HG03135 (cell line): Measurements from ENCODE around the gene MGAT4A.
A peak's percentile ranks its signal among the peaks of the same experiment; 100 is the strongest.
"Not testable (repeated sequence)": the region's sequence is repeated elsewhere in the genome, so short reads cannot be mapped to it uniquely, and the experiment has no call there.

Experiments used
- ATAC-seq: cut with Tn5 transposase; IDR thresholded peaks from one replicate; pipeline ENCODE4 v1.9.1; 2021; ENCODE audit warnings: mild to moderate bottlenecking, moderate library complexity; ENCODE audit not compliant: unreplicated experiment

MGAT4A gene

GRCh38 chr2:98759827-98760625 is 29.1 kb upstream of the MGAT4A start:
- no peak for ATAC-seq

- no peak for ATAC-seq
Observed at GRCh38 chr2:98759338-98759737, 28.4 kb upstream of the MGAT4A start.

- peak; percentile 80 for ATAC-seq
Observed at GRCh38 chr2:98757904-98758421, 27.0 kb upstream of the MGAT4A start.

- no peak for ATAC-seq
Observed at GRCh38 chr2:98753801-98754200, 22.9 kb upstream of the MGAT4A start.

- ATAC-seq: not testable (repeated sequence)
Observed at GRCh38 chr2:98752711-98753110, 21.8 kb upstream of the MGAT4A start.

- no peak for ATAC-seq
Observed at GRCh38 chr2:98751748-98752147, 20.8 kb upstream of the MGAT4A start.

GRCh38 chr2:98750593-98751282 is 19.8 kb upstream of the MGAT4A start:
- ATAC-seq: no peak

GRCh38 chr2:98749066-98749450 is 18.1 kb upstream of the MGAT4A start:
- ATAC-seq: no peak

- no peak for ATAC-seq
Observed at GRCh38 chr2:98748292-98749065, 17.5 kb upstream of the MGAT4A start.

- no peak for ATAC-seq
Observed at GRCh38 chr2:98747888-98748287, 17.0 kb upstream of the MGAT4A start.

- no peak for ATAC-seq
Observed at GRCh38 chr2:98746426-98746825, 15.5 kb upstream of the MGAT4A start.

GRCh38 chr2:98744595-98744994 is 13.7 kb upstream of the MGAT4A start:
- ATAC-seq: no peak

GRCh38 chr2:98743835-98744234 is 12.9 kb upstream of the MGAT4A start:
- ATAC-seq: no peak

- ATAC-seq: no peak
Observed at GRCh38 chr2:98739020-98739419, 8.1 kb upstream of the MGAT4A start.

- ATAC-seq: no peak
Observed at GRCh38 chr2:98738304-98738703, 7.4 kb upstream of the MGAT4A start.

- ATAC-seq: no peak
Observed at GRCh38 chr2:98737848-98738247, 6.9 kb upstream of the MGAT4A start.

- no peak for ATAC-seq
Observed at GRCh38 chr2:98736464-98736889, 5.5 kb upstream of the MGAT4A start.

- ATAC-seq: no peak
Observed at GRCh38 chr2:98734823-98735260, 3.9 kb upstream of the MGAT4A start.

- ATAC-seq: no peak
Observed at GRCh38 chr2:98734162-98734561, 3.2 kb upstream of the MGAT4A start.

- ATAC-seq: no peak
Observed at GRCh38 chr2:98732430-98733051, 1.6 kb upstream of the MGAT4A start.

- no peak for ATAC-seq
Observed at GRCh38 chr2:98731894-98732349, 990 bp upstream of the MGAT4A start.
